K562 (cell line): Measurements from ENCODE around the gene CDCP2. TPM values are rescaled to one million over a fixed set of nuclear protein-coding genes. Genes with fewer than 3 reads are reported as not detected.

Experiments
- ATAC-seq: fragments of 200-7000 bp; cut with Tn5 transposase; 3 replicates; pipeline ENCODE4 v1.9.1; 2020; ENCODE audit warnings: moderate library complexity
- BruUV-seq: library from RNA; stranded (reverse); fragments of 400-500 nt; replicated peaks from 2 replicates; lab custom pipeline; 2021; lab: Mats Ljungman, UMichigan
- CTCF ChIA-PET: fragments of 300-600 bp; formaldehyde crosslinking; extraction: SDS; loops from one replicate; lab custom pipeline; 2021; ENCODE audit warnings: low intra/inter-chr PET ratio; lab: Yijun Ruan, JAX
- POLR2A ChIA-PET: fragments of 300-600, 350-650 bp; sonication (Branson Sonifier 250); formaldehyde crosslinking; extraction: SDS; loops from one replicate; lab custom pipeline; 2021; ENCODE audit warnings: antibody characterized with exemption, inconsistent platforms; lab: Yijun Ruan, JAX
- DNase-seq, 4 experiments: peaks; one replicate each; pipeline versions ENCODE4 v3.0.0 to v3.0.0-alpha.2; 2011 to 2018; ENCODE audit warnings: low spot score in 3 of 4, mixed read lengths in 3 of 4; ENCODE audit errors: extremely low read depth in 1 of 4
- FAIRE-seq: peaks from 2 replicates; lab custom pipeline; 2011; peaks lifted over from hg19 to GRCh38; lab: Jason Lieb, UNC
- H2AFZ ChIP-seq: 2 replicates; pipeline ENCODE4 v1.6.0; 2011; ENCODE audit warnings: low read depth, low read length, control low read depth, inconsistent platforms
- H3K27ac ChIP-seq: fragments of 200-600 bp; 3 replicates; pipeline ENCODE4 v1.8.0; 2011; ENCODE audit warnings: low read depth, mild to moderate bottlenecking, control low read depth, inconsistent platforms, low read length, moderate library complexity, mixed read lengths; ENCODE audit errors: extremely low read depth
- H3K27me3 ChIP-seq, 2 experiments: fragments of 300-600 bp in 1 of 2; 2 replicates in 1 of 2; 3 replicates in 1 of 2; pipeline versions ENCODE4 v1.6.0 to v1.8.0; 2011; ENCODE audit warnings: inconsistent platforms in 2 of 2, low read length in 2 of 2, mild to moderate bottlenecking in 1 of 2, mixed read lengths in 1 of 2, moderate library complexity in 1 of 2; ENCODE audit not compliant: control insufficient read depth in 2 of 2, insufficient read depth in 2 of 2
- H3K36me3 ChIP-seq: fragments of 300-600 bp; 3 replicates; pipeline ENCODE4 v1.8.0; 2011; ENCODE audit warnings: mild to moderate bottlenecking, low read length, inconsistent platforms; ENCODE audit not compliant: control insufficient read depth, insufficient read depth
- H3K4me1 ChIP-seq, 2 experiments: fragments of 200-600 bp in 1 of 2; replicated peaks in 1 of 2; 2 replicates in 1 of 2; 3 replicates in 1 of 2; pipeline versions ENCODE4 v1.5.1 to v1.8.0; 2011; ENCODE audit warnings: inconsistent platforms in 2 of 2, low read length in 2 of 2, mild to moderate bottlenecking in 1 of 2, mixed read lengths in 1 of 2, moderate library complexity in 1 of 2; ENCODE audit not compliant: control insufficient read depth in 2 of 2, insufficient read depth in 2 of 2
- H3K4me2 ChIP-seq: 2 replicates; pipeline ENCODE4 v1.6.1; 2011; ENCODE audit warnings: low read length, control low read depth, inconsistent platforms, mixed read lengths; ENCODE audit not compliant: insufficient read depth
- H3K4me3 ChIP-seq: fragments of 200-600 bp; sonication (generic), shearing (Covaris generic); 2 replicates; pipeline ENCODE4 v1.5.1; 2016; ENCODE audit warnings: control low read depth, inconsistent platforms
- H3K79me2 ChIP-seq: fragments of 200-600 bp; 3 replicates; pipeline ENCODE4 v1.8.0; 2011; ENCODE audit warnings: low read length, inconsistent platforms; ENCODE audit not compliant: control insufficient read depth, insufficient read depth
- H3K9ac ChIP-seq, 2 experiments: 2 replicates each; pipeline versions ENCODE4 v1.6.0 to v1.6.1; 2011; ENCODE audit warnings: low read depth in 2 of 2, low read length in 2 of 2, control low read depth in 1 of 2, inconsistent platforms in 1 of 2, mild to moderate bottlenecking in 1 of 2, mixed read lengths in 1 of 2; ENCODE audit not compliant: insufficient read depth in 1 of 2
- H3K9me1 ChIP-seq: one replicate; pipeline ENCODE4 v1.6.0; 2011; ENCODE audit warnings: inconsistent platforms, mild to moderate bottlenecking, low read length, moderate library complexity; ENCODE audit not compliant: control insufficient read depth, insufficient read depth
- H3K9me3 ChIP-seq: replicated peaks from 2 replicates; pipeline ENCODE4 v1.5.1; 2011; ENCODE audit warnings: low read depth, low read length, inconsistent platforms; ENCODE audit not compliant: control insufficient read depth, insufficient read depth
- H4K20me1 ChIP-seq: replicated peaks from 2 replicates; pipeline ENCODE4 v1.6.1; 2011; ENCODE audit warnings: low read length, inconsistent platforms, mixed read lengths; ENCODE audit not compliant: control insufficient read depth, insufficient read depth
- CEBPB ChIP-seq: fragments of 450-650 bp; IDR thresholded peaks from 2 replicates; pipeline ENCODE4 v1.6.1; 2016; ENCODE audit warnings: missing genetic modification characterization, missing compliant biosample characterization
- ETV1 ChIP-seq: fragments of 450-650 bp; conservative IDR thresholded peaks from 2 replicates; pipeline ENCODE4 v1.6.1; 2016; ENCODE audit warnings: missing genetic modification characterization, control low read depth, low read depth, missing compliant biosample characterization
- GABPA ChIP-seq: fragments of 200-800 bp; sonication (Bioruptor generic); conservative IDR thresholded peaks from 2 replicates; pipeline ENCODE4 v1.6.1; 2016; ENCODE audit warnings: low read depth, missing genetic modification characterization, missing compliant biosample characterization
- MEIS2 ChIP-seq: fragments of 450-650 bp; IDR thresholded peaks from 2 replicates; pipeline ENCODE4 v1.6.1; 2014; ENCODE audit warnings: mild to moderate bottlenecking; ENCODE audit not compliant: partially characterized antibody
- NR2C2 ChIP-seq, 2 experiments: fragments of 200-800 bp in 1 of 2; sonication (Bioruptor generic) in 1 of 2; sonication (generic) in 1 of 2; formaldehyde crosslinking in 1 of 2; IDR thresholded peaks; 2 replicates each; pipeline versions ENCODE4 v1.6.1 to v1.8.0; 2016 to 2022; ENCODE audit warnings: mild to moderate bottlenecking in 1 of 2, missing compliant biosample characterization in 1 of 2, missing genetic modification characterization in 1 of 2, missing genetic modification reagents in 1 of 2
- SNAPC5 ChIP-seq: fragments of 250-450 bp; sonication (Bioruptor Pico); IDR thresholded peaks from 2 replicates; pipeline ENCODE4 v1.8.0; 2021; ENCODE audit warnings: moderate library complexity, mild to moderate bottlenecking, inconsistent platforms
- SPI1 ChIP-seq: IDR thresholded peaks from 2 replicates; pipeline ENCODE4 v1.6.1; 2011; ENCODE audit warnings: low read depth, low read length, control low read depth, borderline replicate concordance
- WGBS: fragments of 100-300 bp; shearing (Covaris generic); methylation state at CpG from one replicate; pipeline ENCODE4 v1.1.6; 2016; ENCODE audit warnings: low coverage, mixed read lengths; ENCODE audit not compliant: insufficient coverage; ENCODE audit errors: missing lambda C conversion rate; 5-methylcytosine and 5-hydroxymethylcytosine counted together
- in situ Hi-C: fragments of 300-500 bp; cut with MboI; formaldehyde crosslinking; loops from 4 replicates; pipeline ENCODE4 v1.15.0; 2018; ENCODE audit warnings: inconsistent platforms, mixed read lengths
- intact Hi-C: fragments of 100-400 bp; cut with micrococcal nuclease; formaldehyde crosslinking; loops from 2 replicates; pipeline ENCODE4 v1.14.2; 2022
- polyA plus RNA-seq, 8 experiments: library from polyadenylated mRNA; depleted of rRNA in 4 of 8; stranded (reverse) in 5 of 8; unstranded in 3 of 8; fragments of >200 nt; fragmentation: Nextera tagmentation in 2 of 8; fragmentation: Illumina TruSeq in 1 of 8; extraction: Ambion mirVana in 2 of 8; extraction: Trizol in 1 of 8; gene quantifications; 2 replicates each; pipeline versions ENCODE4 v1.2.1 to v1.2.3, GENCODE V29; 2011 to 2014; ENCODE audit warnings: inconsistent platforms in 1 of 8, missing spikeins in 1 of 8
- total RNA-seq, 7 experiments: library from RNA; depleted of rRNA in 6 of 7; stranded (reverse); fragments of >200 nt in 6 of 7; fragmentation: Illumina TruSeq in 2 of 7; extraction: Trizol in 2 of 7; gene quantifications; 2 replicates each; pipeline versions ENCODE4 v1.2.1 to v1.2.3, GENCODE V29; 2011 to 2021; ENCODE audit warnings: low replicate concordance in 1 of 7
- TF ChIP-seq, protein P1 (sequence below): fragments of 450-650 bp; conservative IDR thresholded peaks from 2 replicates; pipeline ENCODE4 v1.6.1; 2016; ENCODE audit warnings: missing genetic modification characterization, low read depth, mild to moderate bottlenecking, missing compliant biosample characterization, moderate library complexity

CDCP2 gene
- total and polyA plus RNA-seq, 9 of the 15 experiments (the other 6 are each of a cell fraction or from before 2014, with no cell fraction given) = not detected

GRCh38 chr1:54095546-54096226, 57.1 kb downstream of the CDCP2 start:
- no peak for DNase-seq
- ChIA-PET CTCF (no interaction called here), POLR2A (no interaction called here)
- Histone ChIP-seq H4K20me1 (no peaks in the 10 kb centered on the region), H3K27me3 (no peaks in the 10 kb centered on the region), H3K4me3 (no peak overlapping the region), H3K9me3 (no peaks in the 10 kb centered on the region), H3K9ac (no peak overlapping the region), H3K36me3 (peaks cover 4% of the 10 kb centered on the region; the same call in 1 of the 3 replicates), H3K4me1 (0 out of 5 replicates have a peak, but pooled peaks cover 0 to 4% of the 10 kb centered on the region in 2 experiments), H3K4me2 (no peak overlapping the region), H3K9me1 (no peaks in the 10 kb centered on the region), H3K27ac (no peak overlapping the region), H3K79me2 (no peaks in the 10 kb centered on the region), H2AFZ (no peak overlapping the region)
- ATAC-seq = no peak
- no TSS peak for BruUV-seq
- 65% methylated on average over 8 of the region's 8 CpGs for WGBS
- intact Hi-C loops (no loop called here), in situ Hi-C loops (no loop called here)
- TF ChIP-seq MEIS2 (peak; percentile 59), CEBPB (tag) (0 out of 2 replicates have a peak, but pooled peaks have one; percentile 35), NR2C2 (CRISPR knock-in tag; IDR thresholded peaks at IDR 0.05) (no peak), NR2C2 (tag; IDR thresholded peaks at IDR 0.05) (peak; percentile 39; the same call in 1 of the 2 replicates), SNAPC5 (CRISPR knock-in tag) (no peak), GABPA (tag) (0 out of 2 replicates have a peak, but pooled peaks have one; percentile 27), SPI1 (peak; percentile 61; the same call in 1 of the 2 replicates), ETV1 (tag) (0 out of 2 replicates have a peak, but pooled peaks have one; percentile 26)
- TF ChIP-seq, protein P1, sequence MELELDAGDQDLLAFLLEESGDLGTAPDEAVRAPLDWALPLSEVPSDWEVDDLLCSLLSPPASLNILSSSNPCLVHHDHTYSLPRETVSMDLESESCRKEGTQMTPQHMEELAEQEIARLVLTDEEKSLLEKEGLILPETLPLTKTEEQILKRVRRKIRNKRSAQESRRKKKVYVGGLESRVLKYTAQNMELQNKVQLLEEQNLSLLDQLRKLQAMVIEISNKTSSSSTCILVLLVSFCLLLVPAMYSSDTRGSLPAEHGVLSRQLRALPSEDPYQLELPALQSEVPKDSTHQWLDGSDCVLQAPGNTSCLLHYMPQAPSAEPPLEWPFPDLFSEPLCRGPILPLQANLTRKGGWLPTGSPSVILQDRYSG (tag) = no peak
- no peak for FAIRE-seq
